ENCODE results near the gene MMP14. TPM values are rescaled to one million over a fixed set of nuclear protein-coding genes. Genes with fewer than 3 reads are reported as not detected.
A peak's percentile ranks its signal among the peaks of the same experiment; 100 is the strongest.

The MMP14 gene
- total and polyA plus RNA-seq, 12 donors = 15.5 to 161 (median 71.1) TPM

GRCh38 chr14:22872033-22872832 is 35.8 kb downstream of the MMP14 start:
- TF ChIP-seq POLR2A (IDR thresholded peaks at IDR 0.05) = peak in 1 of 2 donors; percentile 14
- TF ChIP-seq, protein P1, sequence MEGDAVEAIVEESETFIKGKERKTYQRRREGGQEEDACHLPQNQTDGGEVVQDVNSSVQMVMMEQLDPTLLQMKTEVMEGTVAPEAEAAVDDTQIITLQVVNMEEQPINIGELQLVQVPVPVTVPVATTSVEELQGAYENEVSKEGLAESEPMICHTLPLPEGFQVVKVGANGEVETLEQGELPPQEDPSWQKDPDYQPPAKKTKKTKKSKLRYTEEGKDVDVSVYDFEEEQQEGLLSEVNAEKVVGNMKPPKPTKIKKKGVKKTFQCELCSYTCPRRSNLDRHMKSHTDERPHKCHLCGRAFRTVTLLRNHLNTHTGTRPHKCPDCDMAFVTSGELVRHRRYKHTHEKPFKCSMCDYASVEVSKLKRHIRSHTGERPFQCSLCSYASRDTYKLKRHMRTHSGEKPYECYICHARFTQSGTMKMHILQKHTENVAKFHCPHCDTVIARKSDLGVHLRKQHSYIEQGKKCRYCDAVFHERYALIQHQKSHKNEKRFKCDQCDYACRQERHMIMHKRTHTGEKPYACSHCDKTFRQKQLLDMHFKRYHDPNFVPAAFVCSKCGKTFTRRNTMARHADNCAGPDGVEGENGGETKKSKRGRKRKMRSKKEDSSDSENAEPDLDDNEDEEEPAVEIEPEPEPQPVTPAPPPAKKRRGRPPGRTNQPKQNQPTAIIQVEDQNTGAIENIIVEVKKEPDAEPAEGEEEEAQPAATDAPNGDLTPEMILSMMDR (IDR thresholded peaks at IDR 0.05) = peak; percentile 88 to 95 (median 92)
- Histone ChIP-seq H3K27me3 (no peaks in the 10 kb centered on the region), H3K36me3 (replicated peaks in 1 of 2) (peaks cover 0 to 40% of the 10 kb centered on the region in 2 donors), H3K9me3 (replicated peaks in 1 of 3) (no peaks in the 10 kb centered on the region), H3K27ac (peak overlapping the region; percentile 83 to 97 (median 93)), H3K4me3 (peak overlapping the region; percentile 57 to 96 (median 88)), H3K4me1 (replicated peaks in 1 of 2) (peaks cover 15 to 19% of the 10 kb centered on the region in 2 donors)
- 0 to 1% (median 0%) methylated on average over 20 to 45 of the region's 45 CpGs for WGBS, 4 donors
- peak; percentile 69 to 95 (median 82) for DNase-seq
- intact Hi-C loops (cut with DNase I) = no loop called here

DNA sequence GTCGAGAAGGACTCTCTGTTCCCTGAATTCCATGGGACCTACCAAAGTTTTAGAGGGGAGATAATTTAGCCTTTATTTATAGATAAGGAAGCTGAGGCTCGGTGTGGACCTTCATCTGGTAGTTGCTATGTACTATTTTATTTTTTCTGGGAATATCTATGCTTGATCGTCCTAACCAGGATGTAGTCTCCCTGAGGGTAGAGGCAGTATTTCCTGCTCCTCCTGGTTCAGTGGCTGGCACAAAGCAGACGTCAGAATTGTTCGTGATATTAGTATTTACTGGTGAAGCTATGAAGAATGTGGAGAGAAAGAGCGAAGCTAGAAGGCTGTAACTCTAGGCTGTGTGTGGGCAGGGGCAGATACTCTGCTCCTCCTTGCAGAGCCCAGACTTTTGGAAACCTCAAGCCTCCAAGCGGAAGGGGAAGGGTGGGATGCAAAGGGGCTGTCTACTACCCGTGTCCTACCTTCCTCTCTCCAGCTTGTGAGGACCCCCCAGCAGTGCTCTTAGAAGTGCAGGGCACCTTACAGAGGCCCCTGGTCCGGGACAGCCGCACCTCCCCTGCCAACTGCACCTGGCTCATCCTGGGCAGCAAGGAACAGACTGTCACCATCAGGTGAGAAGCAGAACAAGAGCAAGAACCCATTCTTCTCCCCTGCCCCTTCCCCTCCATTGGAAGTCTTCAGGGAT is 36.6 kb downstream of the MMP14 start:
- WGBS, 4 donors = 47 to 53% (median 51%) methylated on average over 10 of the region's 10 CpGs
- no peak for TF ChIP-seq POLR2A (IDR thresholded peaks at IDR 0.05)
- TF ChIP-seq, protein P1 (IDR thresholded peaks at IDR 0.05) = peak in 2 of 6 experiments; percentile 13 to 20
- intact Hi-C loops (cut with DNase I) = no loop called here
- Histone ChIP-seq H3K9me3 (replicated peaks in 1 of 3) (no peaks in the 10 kb centered on the region), H3K27me3 (no peaks in the 10 kb centered on the region), H3K4me1 (replicated peaks in 1 of 2) (peaks cover 15 to 19% of the 10 kb centered on the region in 2 donors), H3K36me3 (replicated peaks in 1 of 2) (peaks cover 0 to 47% of the 10 kb centered on the region in 2 donors), H3K27ac (peak overlapping the region in 3 of 5 donors; percentile 93 to 97 (median 95)), H3K4me3 (peak overlapping the region in 2 of 4 donors; percentile 88 to 89)
- peak in 1 of 7 donors; percentile 48 for DNase-seq

DNA sequence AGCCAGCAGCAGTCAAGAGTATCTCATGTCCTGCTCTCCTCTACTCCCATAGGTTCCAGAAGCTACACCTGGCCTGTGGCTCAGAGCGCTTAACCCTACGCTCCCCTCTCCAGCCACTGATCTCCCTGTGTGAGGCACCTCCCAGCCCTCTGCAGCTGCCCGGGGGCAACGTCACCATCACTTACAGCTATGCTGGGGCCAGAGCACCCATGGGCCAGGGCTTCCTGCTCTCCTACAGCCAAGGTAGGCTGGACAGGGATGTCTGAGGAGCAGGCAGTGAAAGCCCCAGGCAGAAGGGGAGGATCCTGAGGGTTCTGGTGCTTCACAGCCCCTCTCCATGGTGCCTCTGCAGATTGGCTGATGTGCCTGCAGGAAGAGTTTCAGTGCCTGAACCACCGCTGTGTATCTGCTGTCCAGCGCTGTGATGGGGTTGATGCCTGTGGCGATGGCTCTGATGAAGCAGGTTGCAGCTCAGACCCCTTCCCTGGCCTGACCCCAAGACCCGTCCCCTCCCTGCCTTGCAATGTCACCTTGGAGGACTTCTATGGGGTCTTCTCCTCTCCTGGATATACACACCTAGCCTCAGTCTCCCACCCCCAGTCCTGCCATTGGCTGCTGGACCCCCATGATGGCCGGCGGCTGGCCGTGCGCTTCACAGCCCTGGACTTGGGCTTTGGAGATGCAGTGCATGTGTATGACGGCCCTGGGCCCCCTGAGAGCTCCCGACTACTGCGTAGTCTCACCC is 38.8 kb downstream of the MMP14 start:
- peak in 1 of 7 donors; percentile 46 for DNase-seq
- no peaks in the 10 kb centered on the region for H3K9me3 ChIP-seq (replicated peaks in 1 of 3)
- no peak for TF ChIP-seq POLR2A (IDR thresholded peaks at IDR 0.05)
- TF ChIP-seq, protein P1 (IDR thresholded peaks at IDR 0.05) = no peak
- peaks cover 0 to 56% of the 10 kb centered on the region in 2 donors for H3K36me3 ChIP-seq (replicated peaks in 1 of 2)
- intact Hi-C loops (cut with DNase I) = no loop called here
- no peaks in the 10 kb centered on the region for H3K27me3 ChIP-seq
- H3K27ac ChIP-seq = no peak overlapping the region
- peaks cover 14 to 18% of the 10 kb centered on the region in 2 donors for H3K4me1 ChIP-seq (replicated peaks in 1 of 2)
- WGBS, 4 donors = 93 to 95% (median 93%) methylated on average over 9 to 15 of the region's 15 CpGs
- no peak overlapping the region for H3K4me3 ChIP-seq

All from adrenal gland (tissue), 12 donors.